Measurements from ENCODE around the gene RSL1D1. TPM values are rescaled to one million over a fixed set of nuclear protein-coding genes. Genes with fewer than 3 reads are reported as not detected.

Gene RSL1D1
- total RNA-seq, 1 experiment from 2014 or later = 195 TPM

- intact Hi-C loops (cut with micrococcal nuclease; ENCODE audit: unreplicated experiment) (no loop called here), in situ Hi-C loops (cut with HindIII; ENCODE audit: low pct_unique_long_range_greater_than_20kb, low sequenced_read_pairs) (no loop called here)
- no peaks in the 10 kb centered on the region for H3K4me1 ChIP-seq (ENCODE audit: control insufficient read depth, insufficient read depth, low read length)
- H3K9me3 ChIP-seq (ENCODE audit: control insufficient read depth, insufficient read depth, low read depth, low read length) = no peaks in the 10 kb centered on the region
- no TSS peak for BruUV-seq (replicated peaks)
- TF ChIP-seq SIN3A (IDR thresholded peaks at IDR 0.05; ENCODE audit: borderline replicate concordance, insufficient read depth, low read depth, low read length) = no peak
- TF ChIP-seq POLR2AphosphoS5 (IDR thresholded peaks at IDR 0.05; ENCODE audit: low read depth, low read length) = no peak
- TF ChIP-seq CTCF (IDR thresholded peaks at IDR 0.05) = no peak
- TF ChIP-seq REST (IDR thresholded peaks at IDR 0.05; ENCODE audit: insufficient read depth in 1 of 2, low read depth in 2 of 2, low read length in 1 of 2) = no peak
- TF ChIP-seq TCF7L2 (IDR thresholded peaks at IDR 0.05; ENCODE audit: low read depth, low read length) = no peak
- no peaks in the 10 kb centered on the region for H3K27me3 ChIP-seq (ENCODE audit: control insufficient read depth, insufficient read depth, low read length)
- no peak overlapping the region for H3K4me3 ChIP-seq (ENCODE audit: low read depth in 2 of 2, low read length in 2 of 2)
- ChIA-PET CTCF (no interaction called here), POLR2A (no interaction called here)
- no peak for DNase-seq (ENCODE audit: low read depth, low spot score)
- no peak for ATAC-seq
- H3K36me3 ChIP-seq (ENCODE audit: control insufficient read depth, insufficient read depth, low read length) = no peaks in the 10 kb centered on the region; the same call in 1 of the 2 replicates
- H3K27ac ChIP-seq (ENCODE audit: low read length) = no peak overlapping the region
Measured at GRCh38 chr16:11801481-11802021, 49.8 kb downstream of the RSL1D1 start.

GRCh38 chr16:11800382-11800718, 51.0 kb downstream of the RSL1D1 start:
- TF ChIP-seq TCF7L2 (IDR thresholded peaks at IDR 0.05; ENCODE audit: low read depth, low read length) = no peak
- TF ChIP-seq POLR2AphosphoS5 (IDR thresholded peaks at IDR 0.05; ENCODE audit: low read depth, low read length) = no peak
- no peak for TF ChIP-seq REST (IDR thresholded peaks at IDR 0.05; ENCODE audit: insufficient read depth in 1 of 2, low read depth in 2 of 2, low read length in 1 of 2)
- TF ChIP-seq SIN3A (IDR thresholded peaks at IDR 0.05; ENCODE audit: borderline replicate concordance, insufficient read depth, low read depth, low read length) = no peak
- no peak overlapping the region for H3K4me3 ChIP-seq (ENCODE audit: low read depth in 2 of 2, low read length in 2 of 2)
- H3K4me1 ChIP-seq (ENCODE audit: control insufficient read depth, insufficient read depth, low read length) = peaks cover 4% of the 10 kb centered on the region; the same call in 1 of the 2 replicates
- DNase-seq (ENCODE audit: low read depth, low spot score) = no peak
- CTCF ChIA-PET = no interaction called here
- no peak for ATAC-seq
- H3K36me3 ChIP-seq (ENCODE audit: control insufficient read depth, insufficient read depth, low read length) = no peaks in the 10 kb centered on the region; the same call in 1 of the 2 replicates
- no TSS peak for BruUV-seq (replicated peaks)
- intact Hi-C loops (cut with micrococcal nuclease; ENCODE audit: unreplicated experiment) = no loop called here
- H3K27ac ChIP-seq (ENCODE audit: low read length) = no peak overlapping the region
- no peaks in the 10 kb centered on the region for H3K9me3 ChIP-seq (ENCODE audit: control insufficient read depth, insufficient read depth, low read depth, low read length)
- in situ Hi-C loops (cut with HindIII; ENCODE audit: low pct_unique_long_range_greater_than_20kb, low sequenced_read_pairs) = no loop called here
- H3K27me3 ChIP-seq (ENCODE audit: control insufficient read depth, insufficient read depth, low read length) = no peaks in the 10 kb centered on the region
- POLR2A ChIA-PET = interaction anchor here (0.6 kb wide), 1 partner anchor 1068 kb away, joined by 3 read pairs; no protein-coding TSS in a partner anchor
